HepG2 (cell line): ENCODE data around the gene KCNE4. TPM values are rescaled to one million over a fixed set of nuclear protein-coding genes. Genes with fewer than 3 reads are reported as not detected.

Experiments
- ATAC-seq: fragments of 200-7000 bp; cut with Tn5 transposase; 3 replicates; pipeline ENCODE4 v1.9.1; 2020; ENCODE audit warnings: mild to moderate bottlenecking, moderate library complexity
- BruUV-seq: library from RNA; stranded (reverse); fragments of 400-500 nt; replicated peaks from 2 replicates; lab custom pipeline; 2021; lab: Mats Ljungman, UMichigan
- CTCF ChIA-PET: fragments of 300-600 bp; formaldehyde crosslinking; extraction: SDS; loops from one replicate; lab custom pipeline; 2021; ENCODE audit warnings: low total read pairs, inconsistent platforms, low intra/inter-chr PET ratio; lab: Yijun Ruan, JAX
- POLR2A ChIA-PET: fragments of 350-600 bp; sonication (Branson Sonifier 250); formaldehyde crosslinking; loops from one replicate; lab custom pipeline; 2020; ENCODE audit warnings: antibody characterized with exemption, inconsistent platforms; lab: Yijun Ruan, JAX
- DNase-seq: peaks from one replicate; pipeline ENCODE4 v3.0.0-alpha.2; 2015; ENCODE audit warnings: low spot score
- FAIRE-seq: peaks from 3 replicates; lab custom pipeline; 2011; peaks lifted over from hg19 to GRCh38; lab: Jason Lieb, UNC
- H2AFZ ChIP-seq: one replicate; pipeline ENCODE4 v1.6.1; 2011; ENCODE audit warnings: low read length, inconsistent platforms
- H3K27ac ChIP-seq: fragments of 300-600 bp; 3 replicates; pipeline ENCODE4 v1.8.0; 2011; ENCODE audit warnings: mixed run types, mild to moderate bottlenecking, mixed read lengths, low read length, inconsistent platforms; ENCODE audit not compliant: insufficient read depth; ENCODE audit errors: extremely low read length
- H3K27me3 ChIP-seq, 2 experiments: fragments of 200-600 bp in 1 of 2; 2 replicates in 1 of 2; 3 replicates in 1 of 2; pipeline versions ENCODE4 v1.6.0 to v1.8.0; 2011; ENCODE audit warnings: low read length in 2 of 2, mild to moderate bottlenecking in 2 of 2, moderate library complexity in 2 of 2, inconsistent platforms in 1 of 2; ENCODE audit not compliant: insufficient read depth in 2 of 2, control insufficient read depth in 1 of 2
- H3K36me3 ChIP-seq, 2 experiments: fragments of 200-600 bp in 1 of 2; replicated peaks in 1 of 2; 2 replicates in 1 of 2; 3 replicates in 1 of 2; pipeline versions ENCODE4 v1.5.1 to v1.8.0; 2011; ENCODE audit warnings: low read length in 2 of 2, inconsistent platforms in 1 of 2; ENCODE audit not compliant: insufficient read depth in 2 of 2, control insufficient read depth in 1 of 2
- H3K4me1 ChIP-seq: 2 replicates; pipeline ENCODE4 v1.5.1; 2012; ENCODE audit warnings: low read length, inconsistent platforms; ENCODE audit not compliant: insufficient read depth
- H3K4me2 ChIP-seq: 2 replicates; pipeline ENCODE4 v1.6.0; 2011; ENCODE audit warnings: low read depth, low read length, inconsistent platforms
- H3K4me3 ChIP-seq, 3 experiments: fragments of 200-600 bp in 1 of 3; sonication (generic), shearing (Covaris generic) in 1 of 3; replicated peaks in 1 of 3; 2 replicates each; pipeline ENCODE4 v1.5.1; 2011 to 2016; ENCODE audit warnings: low read length in 3 of 3, inconsistent platforms in 2 of 3, low read depth in 2 of 3, mild to moderate bottlenecking in 2 of 3, control low read depth in 1 of 3, mixed read lengths in 1 of 3; ENCODE audit not compliant: insufficient read depth in 1 of 3
- H3K79me2 ChIP-seq: one replicate; pipeline ENCODE4 v1.6.1; 2011; ENCODE audit warnings: low read length, inconsistent platforms; ENCODE audit not compliant: insufficient read depth
- H3K9ac ChIP-seq: 2 replicates; pipeline ENCODE4 v1.6.0; 2011; ENCODE audit warnings: mild to moderate bottlenecking, low read depth, low read length, inconsistent platforms; ENCODE audit not compliant: insufficient read depth
- H3K9me3 ChIP-seq: 2 replicates; pipeline ENCODE4 v1.5.1; 2012; ENCODE audit warnings: mild to moderate bottlenecking, low read length
- H4K20me1 ChIP-seq: 2 replicates; pipeline ENCODE4 v1.6.0; 2011; ENCODE audit warnings: inconsistent platforms, mild to moderate bottlenecking, low read length, moderate library complexity; ENCODE audit not compliant: insufficient read depth
- CEBPZ ChIP-seq: IDR thresholded peaks from 2 replicates; pipeline ENCODE4 v1.6.1; 2012; ENCODE audit warnings: low read length, improper control_type of control experiment
- EZH2 ChIP-seq: conservative IDR thresholded peaks from 2 replicates; pipeline ENCODE4 v1.6.1; 2012; ENCODE audit warnings: mild to moderate bottlenecking, low read depth, low read length, moderate library complexity
- FIP1L1 ChIP-seq: fragments of 200-400 bp; formaldehyde crosslinking; IDR thresholded peaks from 2 replicates; pipeline ENCODE4 v1.6.1; 2018; ENCODE audit warnings: low read depth, mild to moderate bottlenecking, low read length, moderate library complexity, borderline replicate concordance; ENCODE audit not compliant: insufficient read depth
- JUN ChIP-seq: sonication (generic); formaldehyde crosslinking; IDR thresholded peaks from 2 replicates; pipeline ENCODE4 v1.4.0; 2020; ENCODE audit warnings: mild to moderate bottlenecking, missing genetic modification reagents
- NAIF1 ChIP-seq: sonication (generic); formaldehyde crosslinking; IDR thresholded peaks from 2 replicates; pipeline ENCODE4 v1.5.0; 2020; ENCODE audit warnings: mild to moderate bottlenecking, missing genetic modification reagents, borderline replicate concordance
- NR3C1 ChIP-seq: sonication (generic); formaldehyde crosslinking; IDR thresholded peaks from 2 replicates; pipeline ENCODE4 v1.4.0; 2020; ENCODE audit warnings: missing genetic modification reagents
- POLR2AphosphoS2 ChIP-seq: IDR thresholded peaks from 2 replicates; pipeline ENCODE4 v1.6.1; 2011; ENCODE audit warnings: low read depth, low read length, improper control_type of control experiment
- PRDM4 ChIP-seq: sonication (generic); formaldehyde crosslinking; IDR thresholded peaks from 2 replicates; pipeline ENCODE4 v1.9.0; 2021; ENCODE audit warnings: missing genetic modification reagents, borderline replicate concordance
- RBM22 ChIP-seq: fragments of 200-400 bp; formaldehyde crosslinking; optimal IDR thresholded peaks from 2 replicates; pipeline ENCODE3; 2017; ENCODE audit warnings: mild to moderate bottlenecking, low read length, moderate library complexity
- SALL1 ChIP-seq: sonication (generic); formaldehyde crosslinking; IDR thresholded peaks from 2 replicates; pipeline ENCODE4 v1.8.0; 2022; ENCODE audit warnings: mild to moderate bottlenecking, missing genetic modification reagents
- TEAD2 ChIP-seq: sonication (generic); formaldehyde crosslinking; IDR thresholded peaks from 2 replicates; pipeline ENCODE4 v1.9.0; 2021; ENCODE audit warnings: missing genetic modification reagents
- ZFP62 ChIP-seq: sonication (generic); formaldehyde crosslinking; IDR thresholded peaks from 2 replicates; pipeline ENCODE4 v1.4.0; 2020; ENCODE audit warnings: missing genetic modification reagents
- ZNF484 ChIP-seq: sonication (generic); formaldehyde crosslinking; IDR thresholded peaks from 2 replicates; pipeline ENCODE4 v1.5.1; 2020; ENCODE audit warnings: mild to moderate bottlenecking, low read depth, missing genetic modification reagents, borderline replicate concordance
- ZNF552 ChIP-seq: sonication (generic); formaldehyde crosslinking; IDR thresholded peaks from 2 replicates; pipeline ENCODE4 v1.9.0; 2022; ENCODE audit warnings: missing genetic modification reagents, mild to moderate bottlenecking, borderline replicate concordance
- ZNF639 ChIP-seq: conservative IDR thresholded peaks from 2 replicates; pipeline ENCODE4 v1.6.1; 2018; ENCODE audit warnings: missing genetic modification reagents
- ZNF768 ChIP-seq: sonication (generic); formaldehyde crosslinking; IDR thresholded peaks from 2 replicates; pipeline ENCODE4 v1.4.0; 2020; ENCODE audit warnings: missing genetic modification reagents
- ZNF788 ChIP-seq: sonication (generic); formaldehyde crosslinking; IDR thresholded peaks from 2 replicates; pipeline ENCODE4 v1.5.0; 2020; ENCODE audit warnings: mild to moderate bottlenecking, missing genetic modification reagents, borderline replicate concordance
- WGBS: methylation state at CpG from one replicate; pipeline ENCODE4 v1.1.6; 2017; ENCODE audit warnings: low lambda C conversion rate; 5-methylcytosine and 5-hydroxymethylcytosine counted together
- in situ Hi-C: cut with HindIII; loops from 2 replicates; pipeline ENCODE4 v1.10.0; 2017; ENCODE audit warnings: low pct_unique_long_range_greater_than_20kb; ENCODE audit not compliant: extremely low pct_ligation_motif_present
- intact Hi-C: fragments of 100-400 bp; cut with micrococcal nuclease; formaldehyde crosslinking; loops from one replicate; pipeline ENCODE4 v1.10.0; 2022; ENCODE audit not compliant: unreplicated experiment
- polyA plus RNA-seq, 8 experiments: library from polyadenylated mRNA; depleted of rRNA in 3 of 8; stranded (reverse) in 7 of 8; unstranded in 1 of 8; fragments of >200 nt; fragmentation: Illumina TruSeq in 4 of 8; extraction: Trizol in 4 of 8; gene quantifications; 2 replicates each; pipeline versions ENCODE4 v1.2.1 to v1.2.3, GENCODE V29; 2011 to 2016; ENCODE audit warnings: low read depth in 4 of 8, missing spikeins in 1 of 8, mixed read lengths in 1 of 8; ENCODE audit not compliant: insufficient read depth in 1 of 8
- total RNA-seq, 5 experiments: library from RNA; depleted of rRNA; stranded (reverse); fragments of >200 nt; fragmentation: Illumina TruSeq; extraction: Trizol; gene quantifications; 2 replicates each; pipeline ENCODE4 v1.2.3, GENCODE V29; 2016; ENCODE audit warnings: low read depth in 1 of 5
- TF ChIP-seq, protein P1 (sequence below): sonication (generic); formaldehyde crosslinking; IDR thresholded peaks from 2 replicates; pipeline ENCODE4 v1.5.1; 2020; ENCODE audit warnings: missing genetic modification reagents, mild to moderate bottlenecking, borderline replicate concordance

KCNE4 gene
- total and polyA plus RNA-seq, 2 of the 13 experiments (the other 11 are each of a cell fraction or from before 2014, with no cell fraction given), result not detected

DNA sequence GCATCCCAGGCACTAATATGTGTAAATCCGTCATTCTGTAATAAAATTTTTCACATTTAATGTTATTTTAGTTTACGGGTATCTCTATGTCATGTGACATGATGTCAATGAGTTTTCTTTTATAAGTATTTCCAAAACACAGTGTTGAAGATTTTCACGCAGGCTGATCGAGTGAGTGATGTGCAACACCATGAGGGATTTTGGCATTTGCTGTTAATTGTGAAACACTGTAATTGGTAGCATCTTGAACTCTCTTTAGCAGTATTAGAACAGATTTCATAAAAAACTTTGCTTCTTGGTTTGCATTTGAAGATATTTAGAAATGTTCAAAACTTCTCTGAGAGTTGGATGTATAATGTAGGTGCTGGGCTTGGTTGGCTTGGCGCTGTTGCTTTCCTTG lies 35.5 kb downstream of the KCNE4 start:
- Histone ChIP-seq H2AFZ (no peak overlapping the region), H3K4me1 (no peaks in the 10 kb centered on the region), H3K4me2 (no peak overlapping the region), H3K79me2 (no peaks in the 10 kb centered on the region), H3K36me3 (no peaks in the 10 kb centered on the region), H3K27me3 (peaks cover 0 to 17% of the 10 kb centered on the region in 2 experiments; a peak in 4 of 5 replicates), H3K9ac (no peak overlapping the region), H3K4me3 (no peak overlapping the region), H4K20me1 (no peaks in the 10 kb centered on the region), H3K27ac (no peak overlapping the region), H3K9me3 (no peaks in the 10 kb centered on the region)
- in situ Hi-C loops (loop anchor here (25.0 kb wide), 1 partner anchor 400 kb away; no protein-coding TSS in a partner anchor), intact Hi-C loops (no loop called here)
- 14% methylated on average over 5 of the region's 5 CpGs for WGBS
- CTCF ChIA-PET, result no interaction called here
- BruUV-seq, result no TSS peak
- no peak for ATAC-seq
- no peak for DNase-seq
- POLR2A ChIA-PET, result no interaction called here
- no peak for FAIRE-seq
- no peak for TF ChIP-seq POLR2AphosphoS2
- no peak for TF ChIP-seq SALL1 (CRISPR knock-in tag)
- TF ChIP-seq EZH2, result no peak
- TF ChIP-seq ZFP62 (CRISPR knock-in tag), result no peak
- TF ChIP-seq ZNF768, result no peak
- no peak for TF ChIP-seq JUN (CRISPR knock-in tag)
- no peak for TF ChIP-seq NR3C1 (CRISPR knock-in tag)
- TF ChIP-seq ZNF484 (CRISPR knock-in tag), result no peak
- TF ChIP-seq ZNF639 (CRISPR knock-in tag), result no peak
- no peak for TF ChIP-seq ZNF552
- no peak for TF ChIP-seq PRDM4 (CRISPR knock-in tag)
- no peak for TF ChIP-seq FIP1L1
- TF ChIP-seq, protein P1, sequence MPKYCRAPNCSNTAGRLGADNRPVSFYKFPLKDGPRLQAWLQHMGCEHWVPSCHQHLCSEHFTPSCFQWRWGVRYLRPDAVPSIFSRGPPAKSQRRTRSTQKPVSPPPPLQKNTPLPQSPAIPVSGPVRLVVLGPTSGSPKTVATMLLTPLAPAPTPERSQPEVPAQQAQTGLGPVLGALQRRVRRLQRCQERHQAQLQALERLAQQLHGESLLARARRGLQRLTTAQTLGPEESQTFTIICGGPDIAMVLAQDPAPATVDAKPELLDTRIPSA, result no peak
- no peak for TF ChIP-seq RBM22
- TF ChIP-seq NAIF1, result no peak
- TF ChIP-seq TEAD2 (CRISPR knock-in tag), result no peak
- no peak for TF ChIP-seq CEBPZ
- no peak for TF ChIP-seq ZNF788 (CRISPR knock-in tag)
